HEK293 (cell line): Measurements from ENCODE around the gene THRSP.
"Not testable (repeated sequence)": the region's sequence is repeated elsewhere in the genome, so short reads cannot be mapped to it uniquely, and the experiment has no call there.

Experiments used
- CTCF ChIA-PET: fragments of 350-600 bp; formaldehyde crosslinking; extraction: SDS; loops from one replicate; lab custom pipeline; 2021; ENCODE audit warnings: antibody characterized with exemption; lab: Yijun Ruan, JAX
- POLR2A ChIA-PET: fragments of 300-600 bp; formaldehyde crosslinking; extraction: SDS; loops from one replicate; lab custom pipeline; 2020; ENCODE audit warnings: antibody characterized with exemption, inconsistent platforms; lab: Yijun Ruan, JAX
- H3K27ac ChIP-seq: fragments of 200-500 bp; sonication (Bioruptor generic); 2 replicates; pipeline ENCODE4 v1.5.1; 2014; ENCODE audit warnings: low read depth, low read length, control low read depth, inconsistent platforms; ENCODE audit errors: extremely low read depth
- H3K36me3 ChIP-seq, 2 experiments: fragments of 200-500 bp in 1 of 2; sonication (Bioruptor generic) in 1 of 2; 1 replicate in 1 of 2; 2 replicates in 1 of 2; pipeline ENCODE4 v1.5.1; 2014 to 2017; ENCODE audit warnings: inconsistent platforms in 2 of 2, low read length in 2 of 2; ENCODE audit not compliant: control insufficient read depth in 2 of 2, insufficient read depth in 1 of 2
- H3K4me1 ChIP-seq: fragments of 200-500 bp; sonication (Bioruptor generic); 2 replicates; pipeline ENCODE4 v1.5.1; 2014; ENCODE audit warnings: mild to moderate bottlenecking, low read length, inconsistent platforms; ENCODE audit not compliant: control insufficient read depth, insufficient read depth
- H3K4me3 ChIP-seq: 2 replicates; pipeline ENCODE4 v1.5.1; 2011; ENCODE audit warnings: low read depth, mild to moderate bottlenecking, control low read depth, low read length, moderate library complexity
- H3K9me3 ChIP-seq: fragments of 200-500 bp; sonication (Bioruptor generic); 2 replicates; pipeline ENCODE4 v1.5.1; 2014; ENCODE audit warnings: low read depth, low read length, inconsistent platforms; ENCODE audit not compliant: control insufficient read depth, insufficient read depth
- BCL11B ChIP-seq: fragments of 450-650 bp; formaldehyde crosslinking; IDR thresholded peaks from 2 replicates; pipeline ENCODE4 v1.5.1; 2016; ENCODE audit warnings: low read depth, missing biosample characterization, missing genetic modification characterization
- GFI1B ChIP-seq: fragments of 450-650 bp; formaldehyde crosslinking; IDR thresholded peaks from 2 replicates; pipeline ENCODE4 v1.5.1; 2016; ENCODE audit warnings: missing biosample characterization, missing genetic modification characterization
- KLF7 ChIP-seq: fragments of 450-650 bp; formaldehyde crosslinking; IDR thresholded peaks from 2 replicates; pipeline ENCODE4 v1.5.1; 2016; ENCODE audit warnings: missing biosample characterization, missing genetic modification characterization, borderline replicate concordance
- OVOL3 ChIP-seq: fragments of 450-650 bp; formaldehyde crosslinking; IDR thresholded peaks from 2 replicates; pipeline ENCODE4 v1.5.1; 2016; ENCODE audit warnings: missing biosample characterization, missing genetic modification characterization
- SETDB1 ChIP-seq: IDR thresholded peaks from one replicate; pipeline ENCODE4 v1.6.1; 2017; ENCODE audit warnings: mild to moderate bottlenecking, low read length, moderate library complexity, mixed read lengths; ENCODE audit not compliant: insufficient read length
- SP2 ChIP-seq: fragments of 450-650 bp; formaldehyde crosslinking; IDR thresholded peaks from 2 replicates; pipeline ENCODE4 v1.5.1; 2016; ENCODE audit warnings: missing biosample characterization, missing genetic modification characterization
- ZBTB20 ChIP-seq: fragments of 450-650 bp; formaldehyde crosslinking; IDR thresholded peaks from 2 replicates; pipeline ENCODE4 v1.5.1; 2016; ENCODE audit warnings: missing biosample characterization, missing genetic modification characterization
- ZEB2 ChIP-seq: fragments of 450-650 bp; formaldehyde crosslinking; IDR thresholded peaks from 2 replicates; pipeline ENCODE4 v1.5.1; 2016; ENCODE audit warnings: missing biosample characterization, missing genetic modification characterization
- ZFHX2 ChIP-seq: fragments of 450-650 bp; formaldehyde crosslinking; conservative IDR thresholded peaks from 2 replicates; pipeline ENCODE4 v1.5.1; 2016; ENCODE audit warnings: missing biosample characterization, missing genetic modification characterization
- ZFP37 ChIP-seq: fragments of 450-650 bp; formaldehyde crosslinking; IDR thresholded peaks from 2 replicates; pipeline ENCODE4 v1.5.1; 2016; ENCODE audit warnings: missing biosample characterization, missing genetic modification characterization
- ZNF10 ChIP-seq: fragments of 450-650 bp; formaldehyde crosslinking; IDR thresholded peaks from 2 replicates; pipeline ENCODE4 v1.5.1; 2017; ENCODE audit warnings: missing biosample characterization, missing genetic modification characterization
- ZNF132 ChIP-seq: fragments of 450-650 bp; formaldehyde crosslinking; IDR thresholded peaks from 2 replicates; pipeline ENCODE4 v1.5.1; 2017; ENCODE audit warnings: missing biosample characterization, missing genetic modification characterization, borderline replicate concordance
- ZNF19 ChIP-seq: fragments of 450-650 bp; formaldehyde crosslinking; IDR thresholded peaks from 2 replicates; pipeline ENCODE4; 2016; ENCODE audit warnings: missing biosample characterization, missing genetic modification characterization, low read depth
- ZNF2 ChIP-seq: fragments of 450-650 bp; formaldehyde crosslinking; IDR thresholded peaks from 2 replicates; pipeline ENCODE4 v1.5.1; 2016; ENCODE audit warnings: missing biosample characterization, missing genetic modification characterization
- ZNF302 ChIP-seq: fragments of 450-650 bp; formaldehyde crosslinking; IDR thresholded peaks from 2 replicates; pipeline ENCODE4 v1.5.1; 2016; ENCODE audit warnings: missing biosample characterization, missing genetic modification characterization, low read depth
- ZNF324 ChIP-seq: fragments of 450-650 bp; formaldehyde crosslinking; IDR thresholded peaks from 2 replicates; pipeline ENCODE4 v1.5.1; 2016; ENCODE audit warnings: missing biosample characterization, missing genetic modification characterization
- ZNF473 ChIP-seq: fragments of 450-650 bp; formaldehyde crosslinking; IDR thresholded peaks from 2 replicates; pipeline ENCODE4 v1.5.1; 2017; ENCODE audit warnings: missing biosample characterization, missing genetic modification characterization
- ZNF664 ChIP-seq: fragments of 450-650 bp; formaldehyde crosslinking; IDR thresholded peaks from 2 replicates; pipeline ENCODE4 v1.5.1; 2016; ENCODE audit warnings: missing biosample characterization, missing genetic modification characterization
- ZNF670 ChIP-seq: fragments of 450-650 bp; formaldehyde crosslinking; IDR thresholded peaks from 2 replicates; pipeline ENCODE4 v1.5.1; 2016; ENCODE audit warnings: missing biosample characterization, missing genetic modification characterization, low read depth
- ZNF776 ChIP-seq: fragments of 450-650 bp; formaldehyde crosslinking; IDR thresholded peaks from 2 replicates; pipeline ENCODE4 v1.5.0; 2017; ENCODE audit warnings: missing biosample characterization, missing genetic modification characterization, borderline replicate concordance
- ZSCAN16 ChIP-seq: fragments of 450-650 bp; formaldehyde crosslinking; IDR thresholded peaks from 2 replicates; pipeline ENCODE4 v1.5.1; 2016; ENCODE audit warnings: missing biosample characterization, missing genetic modification characterization
- TF ChIP-seq, protein P1 (sequence below): fragments of 450-650 bp; formaldehyde crosslinking; IDR thresholded peaks from 2 replicates; pipeline ENCODE4 v1.5.1; 2017; ENCODE audit warnings: missing biosample characterization, missing genetic modification characterization
- TF ChIP-seq, protein P2 (sequence below): fragments of 450-650 bp; formaldehyde crosslinking; IDR thresholded peaks from 2 replicates; pipeline ENCODE4 v1.5.1; 2016; ENCODE audit warnings: missing biosample characterization, missing genetic modification characterization

Gene THRSP

GRCh38 chr11:78039919-78040671 is 23.6 kb upstream of the THRSP start (continued):
- TF ChIP-seq ZBTB20 (tag by site-specific recombination) (peak; percentile 45), ZNF324 (tag by site-specific recombination) (peak; percentile 49), ZEB2 (0 out of 2 replicates have a peak, but pooled peaks have one; percentile 20), ZNF2 (tag by site-specific recombination) (peak; percentile 32; the same call in 1 of the 2 replicates), ZNF132 (tag by site-specific recombination) (no peak)

DNA sequence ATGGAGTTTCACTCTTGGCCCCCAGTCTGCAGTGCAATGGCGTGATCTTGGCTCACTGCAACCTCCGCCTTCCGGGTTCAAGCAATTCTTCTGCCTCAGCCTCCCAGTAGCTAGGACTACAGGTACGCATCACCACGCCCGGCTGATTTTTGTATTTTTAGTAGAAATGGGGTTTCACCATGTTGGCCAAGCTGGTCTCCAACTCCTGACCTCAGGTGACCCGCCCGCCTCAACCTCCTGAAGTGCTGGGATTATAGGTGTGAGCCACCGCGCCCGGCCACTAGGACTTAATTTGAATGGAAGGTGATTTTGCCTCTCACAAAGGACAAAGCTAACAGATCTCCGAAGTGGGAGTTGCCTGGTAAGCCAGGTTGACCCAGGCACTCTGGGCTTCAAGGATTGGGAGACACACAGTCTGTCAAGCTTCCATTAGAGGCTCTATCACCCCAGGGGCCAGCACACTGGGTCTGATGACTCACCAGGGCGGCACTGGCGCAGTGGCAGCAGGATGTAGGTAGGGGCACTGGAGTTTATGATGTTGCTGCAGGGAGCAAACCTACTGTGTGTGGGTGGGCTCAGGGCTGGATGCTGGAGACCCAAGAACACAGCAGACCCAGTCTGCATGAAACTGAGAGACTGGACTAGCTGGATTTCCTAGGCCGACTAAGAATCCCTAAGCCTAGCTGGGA is 22.8 kb upstream of the THRSP start:
- no peaks in the 10 kb centered on the region for H3K4me1 ChIP-seq
- CTCF ChIA-PET, result interaction anchor here (0.7 to 1.5 kb wide), 2 partner anchors 44 to 1195 kb away, joined by 3 read pairs; no protein-coding TSS in a partner anchor
- POLR2A ChIA-PET, result interaction anchor here (3.3 kb wide), 1 partner anchor 46 kb away, joined by 15 read pairs; the partner anchor contains the start of gene INTS4
- H3K36me3 ChIP-seq, result no peaks in the 10 kb centered on the region
- H3K9me3 ChIP-seq, result no peaks in the 10 kb centered on the region
- no peak overlapping the region for H3K27ac ChIP-seq
- no peak overlapping the region for H3K4me3 ChIP-seq
- TF ChIP-seq ZFHX2 (tag by site-specific recombination), result 0 out of 2 replicates have a peak, but pooled peaks have one; percentile 19
- TF ChIP-seq KLF7 (tag by site-specific recombination), result no peak
- TF ChIP-seq, protein P1, sequence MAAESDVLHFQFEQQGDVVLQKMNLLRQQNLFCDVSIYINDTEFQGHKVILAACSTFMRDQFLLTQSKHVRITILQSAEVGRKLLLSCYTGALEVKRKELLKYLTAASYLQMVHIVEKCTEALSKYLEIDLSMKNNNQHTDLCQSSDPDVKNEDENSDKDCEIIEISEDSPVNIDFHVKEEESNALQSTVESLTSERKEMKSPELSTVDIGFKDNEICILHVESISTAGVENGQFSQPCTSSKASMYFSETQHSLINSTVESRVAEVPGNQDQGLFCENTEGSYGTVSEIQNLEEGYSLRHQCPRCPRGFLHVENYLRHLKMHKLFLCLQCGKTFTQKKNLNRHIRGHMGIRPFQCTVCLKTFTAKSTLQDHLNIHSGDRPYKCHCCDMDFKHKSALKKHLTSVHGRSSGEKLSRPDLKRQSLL (tag by site-specific recombination), result peak; percentile 35; the same call in 1 of the 2 replicates

DNA sequence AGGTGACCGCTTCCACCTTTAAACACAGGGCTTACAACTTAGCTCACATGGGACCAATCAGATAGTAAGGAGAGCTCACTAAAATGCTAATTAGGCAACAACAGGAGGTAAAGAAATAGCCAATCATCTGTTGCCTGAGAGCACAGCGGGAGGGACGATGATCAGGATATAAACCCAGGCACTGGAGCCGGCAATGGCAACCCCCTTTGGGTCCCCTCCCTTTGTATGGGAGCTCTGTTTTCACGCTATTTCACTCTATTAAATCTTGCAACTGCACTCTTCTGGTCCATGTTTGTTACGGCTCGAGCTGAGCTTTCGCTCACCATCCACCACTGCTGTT is 22.3 kb upstream of the THRSP start:
- H3K4me3 ChIP-seq, H3K4me1 ChIP-seq, H3K27ac ChIP-seq, H3K36me3 ChIP-seq, H3K9me3 ChIP-seq: not testable (repeated sequence)
- ChIA-PET POLR2A (interaction anchor here (3.3 kb wide), 1 partner anchor 47 kb away, joined by 15 read pairs; the partner anchor contains the start of gene INTS4), CTCF (interaction anchor here (1.5 kb wide), 1 partner anchor 44 kb away, joined by 3 read pairs; no protein-coding TSS in a partner anchor)

GRCh38 chr11:78041843-78042440 is 21.7 kb upstream of the THRSP start:
- CTCF ChIA-PET, result no interaction called here
- POLR2A ChIA-PET, result interaction anchor here (3.3 kb wide), 1 partner anchor 47 kb away, joined by 15 read pairs; the partner anchor contains the start of gene INTS4
- no peak overlapping the region for H3K27ac ChIP-seq

More at GRCh38 chr11:78041843-78042440, 21.7 kb upstream of the THRSP start:
- Histone ChIP-seq H3K4me3 (no peak overlapping the region), H3K36me3 (no peaks in the 10 kb centered on the region), H3K4me1 (no peaks in the 10 kb centered on the region), H3K9me3 (no peaks in the 10 kb centered on the region)
- TF ChIP-seq ZNF670 (tag by site-specific recombination), result no peak
- no peak for TF ChIP-seq ZNF19 (tag by site-specific recombination)
- no peak for TF ChIP-seq ZNF664
- TF ChIP-seq ZFP37, result no peak
- TF ChIP-seq ZNF473 (tag by site-specific recombination), result no peak
- TF ChIP-seq BCL11B (tag by site-specific recombination), result no peak
- TF ChIP-seq ZNF10, result no peak
- TF ChIP-seq SETDB1, result no peak
- TF ChIP-seq OVOL3 (tag by site-specific recombination), result no peak
- TF ChIP-seq GFI1B (tag by site-specific recombination), result no peak
- TF ChIP-seq ZNF776 (tag by site-specific recombination), result no peak
- TF ChIP-seq, protein P2, sequence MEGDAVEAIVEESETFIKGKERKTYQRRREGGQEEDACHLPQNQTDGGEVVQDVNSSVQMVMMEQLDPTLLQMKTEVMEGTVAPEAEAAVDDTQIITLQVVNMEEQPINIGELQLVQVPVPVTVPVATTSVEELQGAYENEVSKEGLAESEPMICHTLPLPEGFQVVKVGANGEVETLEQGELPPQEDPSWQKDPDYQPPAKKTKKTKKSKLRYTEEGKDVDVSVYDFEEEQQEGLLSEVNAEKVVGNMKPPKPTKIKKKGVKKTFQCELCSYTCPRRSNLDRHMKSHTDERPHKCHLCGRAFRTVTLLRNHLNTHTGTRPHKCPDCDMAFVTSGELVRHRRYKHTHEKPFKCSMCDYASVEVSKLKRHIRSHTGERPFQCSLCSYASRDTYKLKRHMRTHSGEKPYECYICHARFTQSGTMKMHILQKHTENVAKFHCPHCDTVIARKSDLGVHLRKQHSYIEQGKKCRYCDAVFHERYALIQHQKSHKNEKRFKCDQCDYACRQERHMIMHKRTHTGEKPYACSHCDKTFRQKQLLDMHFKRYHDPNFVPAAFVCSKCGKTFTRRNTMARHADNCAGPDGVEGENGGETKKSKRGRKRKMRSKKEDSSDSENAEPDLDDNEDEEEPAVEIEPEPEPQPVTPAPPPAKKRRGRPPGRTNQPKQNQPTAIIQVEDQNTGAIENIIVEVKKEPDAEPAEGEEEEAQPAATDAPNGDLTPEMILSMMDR, result no peak
- no peak for TF ChIP-seq ZSCAN16 (tag by site-specific recombination)
- no peak for TF ChIP-seq ZNF302 (tag by site-specific recombination)
- no peak for TF ChIP-seq SP2 (tag by site-specific recombination)
